ENCODE measurements around the gene DLGAP5.

GRCh38 chr14:55239320-55239719 is 47.9 kb upstream of the DLGAP5 start:
- TF ChIP-seq CTCF (IDR thresholded peaks at IDR 0.05; ENCODE audit: low read depth, low read length) (no peak), EZH2phosphoT487 (IDR thresholded peaks at IDR 0.05; ENCODE audit: low read depth) (no peak)
